Measurements from ENCODE around the gene PKP4. TPM values are rescaled to one million over a fixed set of nuclear protein-coding genes. Genes with fewer than 3 reads are reported as not detected.
"Not testable (repeated sequence)": the region's sequence is repeated elsewhere in the genome, so short reads cannot be mapped to it uniquely, and the experiment has no call there.

PKP4 gene
- total and polyA plus RNA-seq, 7 donors = 6.8 to 23.8 (median 18.0) TPM

DNA sequence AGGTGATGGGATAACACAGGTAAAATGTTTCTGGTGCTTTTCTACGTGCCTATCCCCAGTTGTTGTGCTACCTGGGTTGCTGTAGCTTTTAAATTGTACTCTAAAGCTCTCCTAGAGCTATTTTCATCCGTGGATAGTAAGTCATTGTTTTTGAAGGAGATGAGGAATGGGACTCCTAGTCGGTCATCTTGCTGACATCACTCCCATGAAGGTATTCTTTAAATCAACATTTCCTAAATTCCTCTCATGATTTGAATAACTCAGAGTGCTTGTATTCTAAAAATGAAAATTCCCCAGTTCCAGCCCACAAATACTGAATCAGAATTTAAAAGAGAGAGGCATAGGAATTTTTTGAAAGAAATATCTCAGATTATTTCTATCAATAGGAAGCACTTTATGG is 44.5 kb upstream of the PKP4 start:
- H3K4me3 ChIP-seq = no peak overlapping the region
- no peaks in the 10 kb centered on the region for H3K36me3 ChIP-seq (ENCODE audit: insufficient read depth in 1 of 2, low read depth in 1 of 2)
- H3K9me3 ChIP-seq = no peaks in the 10 kb centered on the region
- WGBS, 3 donors = 46 to 55% (median 52%) methylated on average over 3 of the region's 3 CpGs
- no peaks in the 10 kb centered on the region for H3K27me3 ChIP-seq (ENCODE audit: insufficient read depth in 3 of 3, low read length in 2 of 3)
- TF ChIP-seq, protein P1, sequence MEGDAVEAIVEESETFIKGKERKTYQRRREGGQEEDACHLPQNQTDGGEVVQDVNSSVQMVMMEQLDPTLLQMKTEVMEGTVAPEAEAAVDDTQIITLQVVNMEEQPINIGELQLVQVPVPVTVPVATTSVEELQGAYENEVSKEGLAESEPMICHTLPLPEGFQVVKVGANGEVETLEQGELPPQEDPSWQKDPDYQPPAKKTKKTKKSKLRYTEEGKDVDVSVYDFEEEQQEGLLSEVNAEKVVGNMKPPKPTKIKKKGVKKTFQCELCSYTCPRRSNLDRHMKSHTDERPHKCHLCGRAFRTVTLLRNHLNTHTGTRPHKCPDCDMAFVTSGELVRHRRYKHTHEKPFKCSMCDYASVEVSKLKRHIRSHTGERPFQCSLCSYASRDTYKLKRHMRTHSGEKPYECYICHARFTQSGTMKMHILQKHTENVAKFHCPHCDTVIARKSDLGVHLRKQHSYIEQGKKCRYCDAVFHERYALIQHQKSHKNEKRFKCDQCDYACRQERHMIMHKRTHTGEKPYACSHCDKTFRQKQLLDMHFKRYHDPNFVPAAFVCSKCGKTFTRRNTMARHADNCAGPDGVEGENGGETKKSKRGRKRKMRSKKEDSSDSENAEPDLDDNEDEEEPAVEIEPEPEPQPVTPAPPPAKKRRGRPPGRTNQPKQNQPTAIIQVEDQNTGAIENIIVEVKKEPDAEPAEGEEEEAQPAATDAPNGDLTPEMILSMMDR (IDR thresholded peaks at IDR 0.05) = no peak
- intact Hi-C loops (cut with DNase I) = no loop called here
- no peak for ATAC-seq
- no peaks in the 10 kb centered on the region for H3K4me1 ChIP-seq
- no peak for DNase-seq
- H3K27ac ChIP-seq = no peak overlapping the region

DNA sequence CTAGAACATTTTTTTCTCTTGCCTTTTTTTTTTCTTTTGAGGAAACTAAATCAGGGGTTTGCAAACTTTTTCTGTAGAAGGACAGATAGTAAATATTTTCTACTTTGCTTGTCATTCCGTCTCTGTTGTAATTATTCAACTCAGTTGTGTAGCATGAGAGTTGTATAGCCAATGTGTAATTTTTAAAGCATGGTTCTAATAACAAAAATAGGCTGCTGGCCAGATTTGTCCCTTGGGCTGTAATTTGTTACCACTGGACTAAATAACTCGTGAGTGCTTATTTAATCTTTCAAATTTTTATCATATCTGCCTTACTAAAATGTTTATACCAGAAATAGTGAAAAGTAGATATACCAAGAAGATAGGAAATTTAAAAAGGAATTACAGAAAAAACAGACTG is 43.2 kb upstream of the PKP4 start:
- intact Hi-C loops (cut with DNase I) = no loop called here
- Histone ChIP-seq H3K4me1 (no peaks in the 10 kb centered on the region), H3K27me3 (ENCODE audit: insufficient read depth in 3 of 3, low read length in 2 of 3) (no peaks in the 10 kb centered on the region), H3K9me3 (no peaks in the 10 kb centered on the region), H3K4me3 (no peak overlapping the region), H3K27ac (no peak overlapping the region), H3K36me3 (ENCODE audit: insufficient read depth in 1 of 2, low read depth in 1 of 2) (no peaks in the 10 kb centered on the region)
- 20 to 39% (median 24%) methylated on average over 2 of the region's 2 CpGs for WGBS, 3 donors
- TF ChIP-seq, protein P1 (IDR thresholded peaks at IDR 0.05) = no peak
- no peak for ATAC-seq
- DNase-seq = no peak

DNA sequence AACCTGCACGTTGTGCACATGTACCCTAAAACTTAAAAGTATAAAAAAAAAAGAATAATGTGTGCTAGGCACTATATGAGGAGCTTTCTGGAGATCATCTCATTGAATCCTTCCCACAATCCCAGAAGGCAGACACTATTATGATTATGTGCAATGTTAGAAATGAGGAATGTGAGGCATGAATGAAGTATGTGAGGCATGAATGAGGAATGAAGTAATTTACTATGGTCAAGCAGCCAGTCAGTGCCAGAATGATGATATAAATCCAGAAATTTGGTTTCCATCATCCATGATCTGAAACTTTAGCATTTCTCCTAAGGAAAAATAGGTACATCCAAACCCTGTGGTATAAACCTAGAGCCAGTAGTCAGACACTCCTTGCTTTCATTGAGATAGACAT is 42.2 kb upstream of the PKP4 start:
- ATAC-seq = no peak
- intact Hi-C loops (cut with DNase I) = no loop called here

DNA sequence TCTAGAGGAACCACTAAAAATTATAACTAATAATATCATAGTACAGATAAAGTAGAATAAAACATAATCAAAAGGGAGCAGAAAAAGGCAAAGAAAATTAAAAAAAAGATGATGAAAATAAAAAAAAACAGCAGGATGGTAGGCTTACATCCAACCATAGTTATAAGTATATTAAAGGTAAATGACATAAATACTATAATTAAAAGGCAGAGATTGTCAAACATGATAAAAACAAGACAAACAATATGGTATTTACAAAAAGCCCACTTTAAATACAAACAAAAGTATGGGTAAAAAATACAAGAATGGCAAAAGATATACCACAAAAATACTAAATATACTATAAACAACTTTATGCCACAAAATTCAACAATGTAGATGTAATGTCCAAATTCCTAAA is 24.6 kb upstream of the PKP4 start:
- ATAC-seq = no peak
- intact Hi-C loops (cut with DNase I) = no loop called here

More for the DNA sequence above, 42.2 kb upstream of the PKP4 start:
- TF ChIP-seq, protein P1 (IDR thresholded peaks at IDR 0.05) = no peak
- Histone ChIP-seq H3K27me3 (ENCODE audit: insufficient read depth in 3 of 3, low read length in 2 of 3) (no peaks in the 10 kb centered on the region), H3K4me1 (no peaks in the 10 kb centered on the region), H3K27ac (no peak overlapping the region), H3K4me3 (no peak overlapping the region), H3K36me3 (ENCODE audit: insufficient read depth in 1 of 2, low read depth in 1 of 2) (no peaks in the 10 kb centered on the region), H3K9me3 (no peaks in the 10 kb centered on the region)
- WGBS, 3 donors = 48 to 57% (median 50%) methylated on average over 1 of the region's 1 CpG
- no peak for DNase-seq

DNA sequence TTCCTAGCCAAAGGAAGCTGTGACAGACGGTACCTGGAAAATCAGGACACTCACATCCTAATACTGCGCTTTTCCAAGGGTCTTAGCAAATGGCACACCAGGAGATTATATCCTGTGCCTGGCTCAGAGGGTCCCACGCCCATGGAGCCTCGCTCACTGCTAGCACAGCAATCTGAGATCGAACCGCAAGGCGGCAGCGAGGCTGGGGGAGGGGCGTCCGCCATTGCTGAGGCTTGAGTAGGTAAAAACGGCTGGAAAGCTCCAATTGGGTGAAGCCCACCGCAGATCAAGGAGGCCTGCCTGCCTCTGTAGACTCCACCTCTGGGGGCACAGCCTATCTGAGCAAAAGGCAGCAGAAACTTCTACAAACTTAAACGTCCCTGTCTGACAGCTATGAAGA is 23.0 kb upstream of the PKP4 start:
- DNase-seq; intact Hi-C loops (cut with DNase I); H3K27me3 ChIP-seq (ENCODE audit: insufficient read depth in 3 of 3, low read length in 2 of 3); H3K4me1 ChIP-seq; H3K4me3 ChIP-seq; H3K36me3 ChIP-seq (ENCODE audit: insufficient read depth in 1 of 2, low read depth in 1 of 2); ATAC-seq; H3K27ac ChIP-seq; H3K9me3 ChIP-seq: not testable (repeated sequence)
- WGBS, 3 donors = 91 to 95% (median 92%) methylated on average over 13 of the region's 13 CpGs

More for the DNA sequence above, 24.6 kb upstream of the PKP4 start:
- no peaks in the 10 kb centered on the region for H3K27me3 ChIP-seq (ENCODE audit: insufficient read depth in 3 of 3, low read length in 2 of 3)
- no peaks in the 10 kb centered on the region for H3K36me3 ChIP-seq (ENCODE audit: insufficient read depth in 1 of 2, low read depth in 1 of 2)
- no peak overlapping the region for H3K27ac ChIP-seq
- DNase-seq = no peak
- TF ChIP-seq, protein P1 (IDR thresholded peaks at IDR 0.05) = no peak
- peaks cover 3% of the 10 kb centered on the region for H3K9me3 ChIP-seq
- H3K4me1 ChIP-seq = no peaks in the 10 kb centered on the region
- no peak overlapping the region for H3K4me3 ChIP-seq

DNA sequence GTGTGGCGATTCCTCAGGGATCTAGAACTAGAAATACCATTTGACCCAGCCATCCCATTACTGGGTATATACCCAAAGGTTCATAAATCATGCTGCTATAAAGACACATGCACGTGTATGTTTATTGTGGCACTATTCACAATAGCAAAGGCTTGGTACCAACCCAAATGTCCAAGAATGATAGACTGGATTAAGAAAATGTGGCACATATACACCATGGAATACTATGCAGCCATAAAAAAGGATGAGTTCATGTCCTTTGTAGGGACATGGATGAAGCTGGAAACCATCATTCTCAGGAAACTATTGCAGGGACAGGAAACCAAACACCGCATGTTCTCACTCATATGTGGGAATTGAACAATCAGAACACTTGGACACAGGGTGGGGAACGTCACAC is 17.7 kb upstream of the PKP4 start:
- H3K9me3 ChIP-seq; H3K4me1 ChIP-seq; H3K36me3 ChIP-seq (ENCODE audit: insufficient read depth in 1 of 2, low read depth in 1 of 2); ATAC-seq; DNase-seq; H3K27ac ChIP-seq; H3K27me3 ChIP-seq (ENCODE audit: insufficient read depth in 3 of 3, low read length in 2 of 3); H3K4me3 ChIP-seq; intact Hi-C loops (cut with DNase I): not testable (repeated sequence)
- 88 to 91% (median 90%) methylated on average over 3 to 4 of the region's 4 CpGs for WGBS, 3 donors
